Measurements from ENCODE around the gene IFNAR1.
"Not testable (repeated sequence)": the region's sequence is repeated elsewhere in the genome, so short reads cannot be mapped to it uniquely, and the experiment has no call there.

Gene IFNAR1

DNA sequence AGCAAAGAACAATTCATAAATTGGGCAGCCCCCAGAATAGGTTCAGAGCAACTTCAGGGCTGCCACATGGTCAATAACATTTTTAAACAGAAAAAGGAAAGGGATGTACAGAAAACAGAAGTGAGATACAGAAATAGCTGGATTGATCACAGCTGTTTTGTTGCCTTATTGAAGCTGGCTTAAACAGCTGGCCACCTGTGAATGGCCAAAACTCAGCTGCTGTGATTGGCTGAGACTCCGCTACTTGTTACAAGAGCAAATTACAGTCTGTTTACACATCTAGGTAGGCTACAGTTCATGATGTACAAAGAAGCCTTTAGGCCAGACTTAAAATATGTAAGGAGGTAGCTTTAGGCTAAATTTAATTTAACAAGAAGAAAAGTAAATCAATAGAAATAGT is 11.6 kb upstream of the IFNAR1 start:
- no peak overlapping the region for H3K4me3 ChIP-seq (replicated peaks; ENCODE audit: low read depth, low read length)
- DNase-seq (ENCODE audit: extremely low read depth, low read depth): no peak
- TF ChIP-seq, protein P1, sequence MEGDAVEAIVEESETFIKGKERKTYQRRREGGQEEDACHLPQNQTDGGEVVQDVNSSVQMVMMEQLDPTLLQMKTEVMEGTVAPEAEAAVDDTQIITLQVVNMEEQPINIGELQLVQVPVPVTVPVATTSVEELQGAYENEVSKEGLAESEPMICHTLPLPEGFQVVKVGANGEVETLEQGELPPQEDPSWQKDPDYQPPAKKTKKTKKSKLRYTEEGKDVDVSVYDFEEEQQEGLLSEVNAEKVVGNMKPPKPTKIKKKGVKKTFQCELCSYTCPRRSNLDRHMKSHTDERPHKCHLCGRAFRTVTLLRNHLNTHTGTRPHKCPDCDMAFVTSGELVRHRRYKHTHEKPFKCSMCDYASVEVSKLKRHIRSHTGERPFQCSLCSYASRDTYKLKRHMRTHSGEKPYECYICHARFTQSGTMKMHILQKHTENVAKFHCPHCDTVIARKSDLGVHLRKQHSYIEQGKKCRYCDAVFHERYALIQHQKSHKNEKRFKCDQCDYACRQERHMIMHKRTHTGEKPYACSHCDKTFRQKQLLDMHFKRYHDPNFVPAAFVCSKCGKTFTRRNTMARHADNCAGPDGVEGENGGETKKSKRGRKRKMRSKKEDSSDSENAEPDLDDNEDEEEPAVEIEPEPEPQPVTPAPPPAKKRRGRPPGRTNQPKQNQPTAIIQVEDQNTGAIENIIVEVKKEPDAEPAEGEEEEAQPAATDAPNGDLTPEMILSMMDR (IDR thresholded peaks at IDR 0.05; ENCODE audit: low read depth, low read length, missing control alignments): no peak

DNA sequence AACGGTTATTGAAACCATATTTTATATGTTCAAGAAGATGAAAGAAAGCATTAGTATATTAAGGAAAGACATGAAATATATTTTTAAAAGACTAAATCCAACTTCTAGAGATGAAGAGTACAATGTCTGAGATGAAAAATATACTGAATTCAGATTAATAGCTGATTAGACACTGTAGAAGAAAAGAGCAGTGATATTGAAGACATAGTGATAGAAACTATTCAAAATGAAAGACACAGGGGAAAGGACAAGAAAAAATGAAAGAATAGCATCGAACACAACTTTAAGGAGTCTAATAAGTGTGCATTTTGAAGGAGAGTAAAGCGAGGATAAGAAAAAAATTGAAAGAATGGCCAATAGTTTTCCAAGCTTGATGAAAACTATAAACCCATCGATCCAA is 11.2 kb upstream of the IFNAR1 start:
- TF ChIP-seq, protein P1 (IDR thresholded peaks at IDR 0.05; ENCODE audit: low read depth, low read length, missing control alignments): no peak
- no peak overlapping the region for H3K4me3 ChIP-seq (replicated peaks; ENCODE audit: low read depth, low read length)
- DNase-seq (ENCODE audit: extremely low read depth, low read depth): no peak

DNA sequence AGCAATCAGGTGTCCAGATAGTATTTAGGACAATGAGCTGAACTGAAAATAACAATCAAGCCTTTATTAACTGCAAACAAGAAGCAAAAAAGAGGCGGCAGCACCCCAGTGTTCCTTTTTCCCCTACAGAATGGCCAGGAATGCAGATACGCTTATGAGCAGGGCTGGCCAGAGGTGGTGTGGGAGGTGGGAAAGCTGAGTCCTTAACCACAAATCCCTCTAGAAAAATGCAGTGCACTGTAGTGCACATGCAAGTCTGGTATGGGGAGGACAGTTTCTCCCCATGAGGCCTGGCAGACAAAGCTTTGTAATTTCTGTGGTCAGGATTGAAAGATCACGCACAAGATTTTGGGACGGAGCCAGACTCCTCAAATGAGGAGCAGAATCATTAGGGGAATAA is 10.7 kb upstream of the IFNAR1 start:
- TF ChIP-seq, protein P1 (IDR thresholded peaks at IDR 0.05; ENCODE audit: low read depth, low read length, missing control alignments): no peak
- no peak overlapping the region for H3K4me3 ChIP-seq (replicated peaks; ENCODE audit: low read depth, low read length)
- DNase-seq (ENCODE audit: extremely low read depth, low read depth): no peak

DNA sequence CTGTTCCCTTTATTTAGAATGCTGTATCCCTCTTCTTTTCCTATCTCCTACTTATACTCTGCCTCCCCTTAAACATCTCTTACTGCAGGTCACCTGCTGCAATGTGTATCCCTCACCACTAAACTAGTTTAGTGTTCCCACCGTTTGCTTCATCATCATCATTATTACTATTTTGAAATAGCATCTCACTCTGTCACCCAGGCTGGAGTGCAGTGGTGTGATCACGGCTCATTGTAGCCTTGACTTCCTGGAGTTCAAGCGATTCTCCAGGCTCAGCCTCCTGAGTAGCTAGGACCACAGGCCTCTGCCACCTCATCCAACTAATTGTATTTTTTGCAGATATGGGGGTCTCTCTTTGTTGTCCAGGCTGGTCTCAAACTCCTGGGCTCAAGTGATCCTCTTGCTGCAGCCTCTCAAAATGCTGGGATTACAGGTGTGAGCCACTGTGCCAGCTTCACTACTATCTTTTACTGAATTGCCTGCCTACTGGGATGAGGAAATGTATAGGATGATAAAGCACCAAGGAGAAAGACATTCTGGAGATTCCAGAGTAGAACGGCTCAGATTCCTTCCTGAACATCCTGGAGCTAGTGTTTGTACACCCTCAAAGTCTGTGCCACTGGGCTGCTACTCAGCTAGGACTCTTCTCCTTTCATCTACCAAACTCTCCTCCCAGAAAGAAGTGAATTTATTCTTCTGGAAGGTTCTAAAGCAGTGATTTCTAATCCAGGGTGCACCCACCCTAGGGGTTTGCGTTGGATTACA is 8.6 kb upstream of the IFNAR1 start:
- TF ChIP-seq, protein P1 (IDR thresholded peaks at IDR 0.05; ENCODE audit: low read depth, low read length, missing control alignments): no peak
- H3K4me3 ChIP-seq (replicated peaks; ENCODE audit: low read depth, low read length): no peak overlapping the region
- DNase-seq (ENCODE audit: extremely low read depth, low read depth): no peak

DNA sequence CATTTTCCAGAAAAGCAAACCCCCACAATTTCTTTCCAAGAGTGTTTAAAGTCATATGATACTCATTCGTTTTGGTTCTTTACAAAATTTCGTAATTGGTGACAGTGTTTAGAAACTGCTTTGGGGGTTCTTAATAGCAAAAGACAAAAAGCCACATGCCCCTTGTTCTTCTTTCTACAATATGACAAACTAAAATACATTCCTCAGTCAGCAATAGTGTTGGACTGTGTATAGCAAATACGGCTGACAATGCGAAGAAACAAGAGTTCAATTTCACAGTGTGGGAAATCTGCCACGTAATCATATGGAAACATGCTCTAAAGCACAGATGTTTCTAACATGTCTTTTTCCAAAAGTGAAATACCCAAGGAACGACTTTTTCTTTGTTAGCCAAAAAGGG is 7.6 kb upstream of the IFNAR1 start:
- TF ChIP-seq, protein P1 (IDR thresholded peaks at IDR 0.05; ENCODE audit: low read depth, low read length, missing control alignments): no peak
- no peak overlapping the region for H3K4me3 ChIP-seq (replicated peaks; ENCODE audit: low read depth, low read length)
- no peak for DNase-seq (ENCODE audit: extremely low read depth, low read depth)

DNA sequence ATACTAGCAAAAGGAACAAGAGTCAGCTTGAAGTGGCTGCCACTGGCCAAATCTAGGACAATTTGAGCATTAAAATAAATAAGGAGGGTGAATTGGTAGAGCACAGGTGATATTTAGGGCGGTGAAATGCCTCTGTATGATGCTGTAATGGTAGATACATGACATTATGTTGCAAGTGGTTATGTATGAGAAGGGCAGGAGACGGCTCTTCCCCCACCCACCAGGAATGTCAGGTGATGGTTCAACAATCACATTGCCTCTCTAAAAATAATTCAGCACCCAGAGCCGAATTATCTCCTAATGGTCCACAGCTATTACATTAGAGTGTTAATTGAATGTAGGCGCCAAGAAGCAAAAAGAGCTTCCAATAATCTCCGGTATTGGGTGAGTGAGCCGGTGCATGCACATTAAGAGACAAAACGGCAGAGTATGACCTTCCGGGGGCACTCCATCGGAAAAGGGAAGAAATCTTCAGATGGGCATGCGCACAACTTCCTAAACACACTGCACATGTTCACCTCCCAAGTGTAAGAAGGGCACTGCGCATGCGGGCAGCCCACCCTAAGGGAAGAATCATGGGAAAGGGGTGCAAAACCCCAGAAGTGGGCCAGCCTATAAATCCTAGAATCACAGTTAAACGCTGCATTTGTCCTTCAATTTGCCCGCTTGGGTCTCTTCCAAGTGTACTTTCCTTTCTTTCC is 6.8 kb upstream of the IFNAR1 start:
- no peak for DNase-seq (ENCODE audit: extremely low read depth, low read depth)
- no peak overlapping the region for H3K4me3 ChIP-seq (replicated peaks; ENCODE audit: low read depth, low read length)
- TF ChIP-seq, protein P1 (IDR thresholded peaks at IDR 0.05; ENCODE audit: low read depth, low read length, missing control alignments): no peak

DNA sequence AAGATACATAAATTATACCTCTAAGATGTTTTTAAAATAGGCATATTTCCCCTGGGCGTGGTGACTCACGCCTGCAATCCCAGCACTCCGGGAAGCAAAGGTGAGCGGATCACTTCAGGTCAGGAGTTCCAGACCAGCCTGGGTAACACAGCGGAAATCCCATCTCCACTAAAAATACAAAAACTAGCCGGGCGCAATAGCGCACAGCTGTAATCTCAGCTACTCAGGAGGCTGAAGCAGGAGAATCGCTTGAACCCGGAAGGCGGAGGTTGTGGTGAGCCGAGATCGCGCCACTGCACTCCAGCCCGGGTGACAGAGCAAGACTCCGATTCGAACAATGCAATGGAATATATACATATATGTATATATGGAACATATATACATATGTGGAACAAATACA is 3.8 kb upstream of the IFNAR1 start:
- not testable (repeated sequence) for DNase-seq (ENCODE audit: extremely low read depth, low read depth); H3K4me3 ChIP-seq (replicated peaks; ENCODE audit: low read depth, low read length)

DNA sequence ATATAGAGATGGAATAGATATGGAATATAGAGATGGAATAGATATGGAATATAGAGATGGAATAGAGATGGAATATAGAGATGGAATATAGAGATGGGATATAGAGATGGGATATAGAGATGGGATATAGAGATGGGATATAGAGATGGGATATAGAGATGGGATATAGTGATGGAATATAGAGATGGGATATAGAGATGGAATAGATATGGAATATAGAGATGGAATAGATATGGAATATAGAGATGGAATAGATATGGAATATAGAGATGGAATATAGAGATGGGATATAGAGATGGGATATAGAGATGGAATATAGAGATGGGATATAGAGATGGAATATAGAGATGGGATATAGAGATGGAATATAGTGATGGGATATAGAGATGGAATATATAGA is 1.2 kb upstream of the IFNAR1 start:
- DNase-seq (ENCODE audit: extremely low read depth, low read depth); H3K4me3 ChIP-seq (replicated peaks; ENCODE audit: low read depth, low read length): not testable (repeated sequence)

Data from HFF-Myc (cell line).